A549 (cell line): ENCODE results near the gene APEX1. TPM values are rescaled to one million over a fixed set of nuclear protein-coding genes. Genes with fewer than 3 reads are reported as not detected.

ENCODE experiments used
- ATAC-seq, 2 experiments: fragments of 200-7000 bp in 1 of 2; fragments of >200 bp in 1 of 2; cut with Nextera tagmentation in 1 of 2; cut with Tn5 transposase in 1 of 2; 3 replicates each; pipeline versions ENCODE4 v1.8.0 to v1.9.1; 2018 to 2020; ENCODE audit warnings: mild to moderate bottlenecking in 1 of 2, moderate library complexity in 1 of 2
- CTCF ChIA-PET: fragments of 300-600 bp; sonication (Branson Sonifier 250); formaldehyde crosslinking; extraction: SDS; loops from one replicate; lab custom pipeline; 2021; ENCODE audit warnings: antibody characterized with exemption, inconsistent platforms; lab: Yijun Ruan, JAX
- POLR2A ChIA-PET: fragments of 350-600 bp; formaldehyde crosslinking; extraction: SDS; loops from one replicate; lab custom pipeline; 2021; ENCODE audit warnings: antibody characterized with exemption, inconsistent platforms; lab: Yijun Ruan, JAX
- DNase-seq, 2 experiments: peaks; one replicate each; pipeline versions ENCODE4 v3.0.0 to v3.0.0-alpha.2; 2011 to 2016; ENCODE audit warnings: low read depth in 1 of 2, low spot score in 1 of 2
- FAIRE-seq: peaks from 2 replicates; lab custom pipeline; 2011; peaks lifted over from hg19 to GRCh38; lab: Jason Lieb, UNC
- H3K27ac ChIP-seq, 2 experiments: fragments of >200 bp; sonication (Bioruptor Twin); formaldehyde crosslinking; 3 replicates each; pipeline ENCODE4 v1.5.1; 2016 to 2017
- H3K4me1 ChIP-seq: fragments of >200 bp; sonication (Bioruptor Twin); formaldehyde crosslinking; 3 replicates; pipeline ENCODE4 v1.6.1; 2016
- H3K4me2 ChIP-seq: fragments of >200 bp; sonication (Bioruptor Twin); formaldehyde crosslinking; 3 replicates; pipeline ENCODE4 v1.6.1; 2016
- H3K4me3 ChIP-seq: fragments of >200 bp; sonication (Bioruptor Twin); formaldehyde crosslinking; 3 replicates; pipeline ENCODE4 v1.5.1; 2016
- H3K9me3 ChIP-seq: fragments of >200 bp; sonication (Bioruptor Twin); formaldehyde crosslinking; 3 replicates; pipeline ENCODE4 v1.6.1; 2016
- BHLHE40 ChIP-seq: IDR thresholded peaks from 2 replicates; pipeline ENCODE4 v1.6.1; 2012; ENCODE audit warnings: low read depth, low read length, inconsistent platforms
- CBX2 ChIP-seq: fragments of 200-600 bp; sonication (generic); IDR thresholded peaks from 2 replicates; pipeline ENCODE4 v1.6.1; 2016; ENCODE audit warnings: low read depth, mild to moderate bottlenecking, borderline replicate concordance
- EHF ChIP-seq: fragments of 250-450 bp; sonication (Bioruptor Pico); IDR thresholded peaks from 2 replicates; pipeline ENCODE4 v1.5.0; 2020; ENCODE audit warnings: mild to moderate bottlenecking
- EP300 ChIP-seq, 2 experiments: fragments of >200 bp; sonication (Bioruptor Twin); formaldehyde crosslinking; IDR thresholded peaks; 2 replicates in 1 of 2; 3 replicates in 1 of 2; pipeline ENCODE4 v1.6.1; 2016 to 2017
- FOSB ChIP-seq: fragments of 250-450 bp; sonication (Bioruptor Pico); IDR thresholded peaks from 2 replicates; pipeline ENCODE4 v1.5.0; 2020; ENCODE audit warnings: mild to moderate bottlenecking, moderate library complexity
- FOXS1 ChIP-seq: fragments of 250-450 bp; sonication (Bioruptor Pico); IDR thresholded peaks from 2 replicates; pipeline ENCODE4 v1.5.0; 2020; ENCODE audit warnings: mild to moderate bottlenecking, moderate library complexity
- HES2 ChIP-seq: fragments of >200 bp; sonication (Bioruptor Twin); formaldehyde crosslinking; IDR thresholded peaks from 2 replicates; pipeline ENCODE4 v1.6.1; 2016
- HEYL ChIP-seq: fragments of 250-450 bp; sonication (Bioruptor Pico); IDR thresholded peaks from 2 replicates; pipeline ENCODE4 v1.8.0; 2021; ENCODE audit warnings: mild to moderate bottlenecking, moderate library complexity
- HMGXB4 ChIP-seq: fragments of 250-450 bp; sonication (Bioruptor Pico); IDR thresholded peaks from 2 replicates; pipeline ENCODE4 v1.5.0; 2021; ENCODE audit warnings: mild to moderate bottlenecking, moderate library complexity, borderline replicate concordance
- HOXA7 ChIP-seq: fragments of 250-450 bp; sonication (Bioruptor Pico); IDR thresholded peaks from 2 replicates; pipeline ENCODE4 v1.5.0; 2020; ENCODE audit warnings: mild to moderate bottlenecking, moderate library complexity
- HOXB5 ChIP-seq: fragments of 250-450 bp; sonication (Bioruptor Pico); IDR thresholded peaks from 2 replicates; pipeline ENCODE4 v1.5.0; 2020; ENCODE audit warnings: mild to moderate bottlenecking, moderate library complexity
- JUNB ChIP-seq: fragments of >200 bp; sonication (Bioruptor Twin); formaldehyde crosslinking; IDR thresholded peaks from 2 replicates; pipeline ENCODE4 v1.6.1; 2016
- KDM1A ChIP-seq: fragments of 200-600 bp; sonication (generic); IDR thresholded peaks from 2 replicates; pipeline ENCODE4 v1.6.1; 2016; ENCODE audit warnings: low read depth, mild to moderate bottlenecking
- KDM5A ChIP-seq: fragments of 200-600 bp; sonication (generic); IDR thresholded peaks from 2 replicates; pipeline ENCODE4 v1.6.1; 2016; ENCODE audit warnings: antibody characterized with exemption, mild to moderate bottlenecking
- MAFK ChIP-seq: fragments of 450-650 bp; IDR thresholded peaks from 2 replicates; pipeline ENCODE4 v1.6.1; 2014; ENCODE audit not compliant: partially characterized antibody
- MAX ChIP-seq: IDR thresholded peaks from 2 replicates; pipeline ENCODE4 v1.6.1; 2012
- NPAS2 ChIP-seq: fragments of 250-450 bp; sonication (Bioruptor Pico); IDR thresholded peaks from 2 replicates; pipeline ENCODE4 v1.8.0; 2022; ENCODE audit warnings: mild to moderate bottlenecking, moderate library complexity, borderline replicate concordance
- POLR2A ChIP-seq: IDR thresholded peaks from 2 replicates; pipeline ENCODE4 v1.6.1; 2012; ENCODE audit warnings: mild to moderate bottlenecking, low read length
- RAD21 ChIP-seq, 2 experiments: fragments of >200 bp in 1 of 2; sonication (Bioruptor Twin) in 1 of 2; formaldehyde crosslinking in 1 of 2; IDR thresholded peaks in 1 of 2; conservative IDR thresholded peaks in 1 of 2; 2 replicates in 1 of 2; 3 replicates in 1 of 2; pipeline ENCODE4 v1.6.1; 2012 to 2018; ENCODE audit warnings: inconsistent platforms in 1 of 2
- SMC3 ChIP-seq: fragments of >200 bp; sonication (Bioruptor Twin); formaldehyde crosslinking; IDR thresholded peaks from 3 replicates; pipeline ENCODE4 v1.6.1; 2018; ENCODE audit warnings: inconsistent platforms
- SREBF2 ChIP-seq: fragments of 450-650 bp; IDR thresholded peaks from 2 replicates; pipeline ENCODE4 v1.6.1; 2014; ENCODE audit warnings: mild to moderate bottlenecking, moderate library complexity
- ZC3H11A ChIP-seq: fragments of 450-650 bp; IDR thresholded peaks from 2 replicates; pipeline ENCODE4 v1.6.1; 2014; ENCODE audit warnings: antibody characterized with exemption, mild to moderate bottlenecking
- ZFP36 ChIP-seq: fragments of 450-650 bp; IDR thresholded peaks from 2 replicates; pipeline ENCODE4 v1.6.1; 2014; ENCODE audit warnings: borderline replicate concordance; ENCODE audit not compliant: partially characterized antibody
- ZSCAN20 ChIP-seq: fragments of 250-450 bp; sonication (Bioruptor Pico); IDR thresholded peaks from 2 replicates; pipeline ENCODE4 v1.8.0; 2022; ENCODE audit warnings: mild to moderate bottlenecking, moderate library complexity
- WGBS: methylation state at CpG from one replicate; pipeline ENCODE4 v1.1.6; 2017; ENCODE audit errors: missing lambda C conversion rate; 5-methylcytosine and 5-hydroxymethylcytosine counted together
- polyA plus RNA-seq, 4 experiments: library from polyadenylated mRNA; depleted of rRNA in 3 of 4; stranded (reverse); fragments of >200 nt; fragmentation: RNase III in 1 of 4; extraction: RNeasy Plus Mini Kit Qiagen cat#74134 plus additional on column Dnase treatment in 1 of 4; gene quantifications; 2 replicates in 3 of 4; 3 replicates in 1 of 4; pipeline ENCODE4 v1.2.3, GENCODE V29; 2011 to 2017
- TF ChIP-seq, protein P1 (sequence below): fragments of 150-350 bp; IDR thresholded peaks from 2 replicates; pipeline ENCODE4 v1.6.1; 2014; ENCODE audit warnings: low read depth, mild to moderate bottlenecking, low read length
- TF ChIP-seq, protein P2 (sequence below): fragments of 450-650 bp; IDR thresholded peaks from 2 replicates; pipeline ENCODE4 v1.6.1; 2014; ENCODE audit warnings: antibody characterized with exemption
- TF ChIP-seq, protein P3 (sequence below): fragments of 250-450 bp; sonication (Bioruptor Pico); IDR thresholded peaks from 2 replicates; pipeline ENCODE4 v1.5.0; 2020; ENCODE audit warnings: low read depth, mild to moderate bottlenecking, moderate library complexity

The APEX1 gene
- polyA plus RNA-seq, 2 of the 4 experiments (the other 2 are of a cell fraction), result 312 to 324 TPM

- H3K4me2 ChIP-seq, result no peak overlapping the region
- no peak for FAIRE-seq
- ChIA-PET POLR2A (no interaction called here), CTCF (interaction anchor here (1.4 kb wide), 1 partner anchor 10 kb away, joined by 5 read pairs; no protein-coding TSS in a partner anchor)
- no peak for ATAC-seq
- no peak overlapping the region for H3K27ac ChIP-seq
- no peak for DNase-seq
- WGBS, result 81% methylated on average over 41 of the region's 44 CpGs
- H3K4me1 ChIP-seq, result no peaks in the 10 kb centered on the region
- TF ChIP-seq SREBF2, result no peak
- TF ChIP-seq ZC3H11A, result no peak
- no peak for TF ChIP-seq ZFP36
- no peak for TF ChIP-seq EP300 (IDR thresholded peaks at IDR 0.05)
- no peak for TF ChIP-seq ZSCAN20 (CRISPR knock-in tag)
- no peak for TF ChIP-seq EHF (CRISPR knock-in tag)
- TF ChIP-seq, protein P1, sequence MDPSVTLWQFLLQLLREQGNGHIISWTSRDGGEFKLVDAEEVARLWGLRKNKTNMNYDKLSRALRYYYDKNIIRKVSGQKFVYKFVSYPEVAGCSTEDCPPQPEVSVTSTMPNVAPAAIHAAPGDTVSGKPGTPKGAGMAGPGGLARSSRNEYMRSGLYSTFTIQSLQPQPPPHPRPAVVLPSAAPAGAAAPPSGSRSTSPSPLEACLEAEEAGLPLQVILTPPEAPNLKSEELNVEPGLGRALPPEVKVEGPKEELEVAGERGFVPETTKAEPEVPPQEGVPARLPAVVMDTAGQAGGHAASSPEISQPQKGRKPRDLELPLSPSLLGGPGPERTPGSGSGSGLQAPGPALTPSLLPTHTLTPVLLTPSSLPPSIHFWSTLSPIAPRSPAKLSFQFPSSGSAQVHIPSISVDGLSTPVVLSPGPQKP, result no peak
- TF ChIP-seq KDM5A, result no peak
- TF ChIP-seq JUNB, result no peak
- no peak for TF ChIP-seq HMGXB4 (CRISPR knock-in tag)
- TF ChIP-seq FOSB (CRISPR knock-in tag), result no peak
- no peaks in the 10 kb centered on the region for H3K9me3 ChIP-seq
- no peak overlapping the region for H3K4me3 ChIP-seq
Measured at GRCh38 chr14:20434701-20435581, 20.1 kb upstream of the APEX1 start.

DNA sequence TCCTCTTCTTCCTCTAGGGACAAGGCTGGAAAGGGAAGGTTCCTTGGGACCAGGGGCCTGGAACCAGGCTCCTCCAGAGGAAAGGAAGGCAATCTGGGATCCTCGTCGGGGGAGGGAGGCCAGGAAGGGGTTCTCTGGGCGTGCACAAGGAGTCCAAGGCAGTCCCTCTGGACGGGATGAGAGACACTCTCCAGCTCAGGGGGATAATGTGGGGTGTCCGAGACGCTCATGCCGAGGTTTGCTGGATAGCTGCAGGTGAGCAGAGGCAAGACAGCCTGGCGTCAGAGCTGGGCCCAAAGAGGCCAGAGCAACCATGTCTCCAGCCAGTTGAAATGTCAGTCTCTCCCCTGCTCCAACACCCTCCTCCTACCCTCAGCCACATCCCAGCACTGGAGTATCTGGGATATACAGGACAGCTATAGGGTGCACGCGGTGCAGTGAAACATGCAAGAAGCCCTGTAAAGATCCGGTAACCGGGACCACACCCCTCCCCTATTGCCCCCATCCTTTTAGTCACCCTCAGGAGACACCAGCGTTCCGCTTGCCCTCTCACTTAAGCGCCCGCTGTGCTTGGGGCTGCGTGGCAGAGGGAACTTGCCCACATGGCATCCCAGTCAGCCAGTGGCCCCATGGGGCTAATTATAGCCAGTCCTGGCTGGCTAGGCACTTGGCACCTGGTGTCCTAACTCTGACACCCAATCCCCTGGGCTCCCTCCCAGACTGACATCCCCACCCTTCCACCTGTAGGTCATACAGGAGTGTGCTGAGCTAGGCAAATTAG, 19.3 kb upstream of the APEX1 start, which contains the start of gene KLHL33:
Gene KLHL33 (minus strand): TSS at position 585 of the 781 bp plus-strand sequence. CDS start 355 bp downstream, at position 230.
- FAIRE-seq (no peak), DNase-seq (no peak), ATAC-seq (peak in 1 of 2 experiments; percentile 12; a peak in 1 of 6 replicates)
- TF ChIP-seq MAFK (peak; percentile 14), POLR2A (no peak), RAD21 (conservative IDR thresholded peaks at IDR 0.05 in 1 of 2, IDR thresholded peaks at IDR 0.05 in 1 of 2) (no peak)
- 71% methylated on average over 12 of the region's 17 CpGs for WGBS
- Histone ChIP-seq H3K9me3 (no peaks in the 10 kb centered on the region), H3K4me3 (no peak within 1 kb of the TSS), H3K27ac (no peak within 1 kb of the TSS), H3K4me2 (no peak within 1 kb of the TSS), H3K4me1 (no peaks in the 10 kb centered on the region)
- ChIA-PET POLR2A (no interaction called here), CTCF (interaction anchor here (1.2 to 2.0 kb wide), 2 partner anchors 20 to 108 kb away, joined by 3 to 9 read pairs; no protein-coding TSS in a partner anchor)

- ChIA-PET POLR2A (no interaction called here), CTCF (interaction anchor here (1.2 to 2.0 kb wide), 2 partner anchors 21 to 109 kb away, joined by 3 to 9 read pairs; no protein-coding TSS in a partner anchor)
- Histone ChIP-seq H3K27ac (no peak overlapping the region), H3K4me2 (no peak overlapping the region), H3K9me3 (no peaks in the 10 kb centered on the region), H3K4me3 (no peak overlapping the region), H3K4me1 (no peaks in the 10 kb centered on the region)
- DNase-seq (no peak), ATAC-seq (no peak), FAIRE-seq (no peak)
- WGBS, result 64% methylated on average over 4 of the region's 4 CpGs
- TF ChIP-seq, protein P2, sequence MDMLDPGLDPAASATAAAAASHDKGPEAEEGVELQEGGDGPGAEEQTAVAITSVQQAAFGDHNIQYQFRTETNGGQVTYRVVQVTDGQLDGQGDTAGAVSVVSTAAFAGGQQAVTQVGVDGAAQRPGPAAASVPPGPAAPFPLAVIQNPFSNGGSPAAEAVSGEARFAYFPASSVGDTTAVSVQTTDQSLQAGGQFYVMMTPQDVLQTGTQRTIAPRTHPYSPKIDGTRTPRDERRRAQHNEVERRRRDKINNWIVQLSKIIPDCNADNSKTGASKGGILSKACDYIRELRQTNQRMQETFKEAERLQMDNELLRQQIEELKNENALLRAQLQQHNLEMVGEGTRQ, result no peak
- TF ChIP-seq KDM5A (no peak), KDM1A (no peak), BHLHE40 (no peak), NPAS2 (no peak), HOXB5 (CRISPR knock-in tag) (no peak), FOXS1 (CRISPR knock-in tag) (no peak), ZC3H11A (no peak), HOXA7 (CRISPR knock-in tag) (no peak), CBX2 (no peak), HES2 (no peak), JUNB (no peak), HEYL (CRISPR knock-in tag) (no peak), ZSCAN20 (CRISPR knock-in tag) (no peak), MAX (no peak), SMC3 (no peak)
- TF ChIP-seq, protein P3, sequence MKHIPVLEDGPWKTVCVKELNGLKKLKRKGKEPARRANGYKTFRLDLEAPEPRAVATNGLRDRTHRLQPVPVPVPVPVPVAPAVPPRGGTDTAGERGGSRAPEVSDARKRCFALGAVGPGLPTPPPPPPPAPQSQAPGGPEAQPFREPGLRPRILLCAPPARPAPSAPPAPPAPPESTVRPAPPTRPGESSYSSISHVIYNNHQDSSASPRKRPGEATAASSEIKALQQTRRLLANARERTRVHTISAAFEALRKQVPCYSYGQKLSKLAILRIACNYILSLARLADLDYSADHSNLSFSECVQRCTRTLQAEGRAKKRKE (CRISPR knock-in tag), result no peak
Measured at GRCh38 chr14:20436363-20436755, 18.7 kb upstream of the APEX1 start.
